DND-41 (cell line): ENCODE measurements around the gene NPPB.
A peak's percentile ranks its signal among the peaks of the same experiment; 100 is the strongest.
"Not testable (repeated sequence)": the region's sequence is repeated elsewhere in the genome, so short reads cannot be mapped to it uniquely, and the experiment has no call there.

Experiments used
- ATAC-seq: fragments of 200-7000 bp; cut with Tn5 transposase; 3 replicates; pipeline ENCODE4 v1.9.1; 2021; ENCODE audit warnings: low read depth; ENCODE audit not compliant: insufficient read depth
- DNase-seq: peaks from one replicate; pipeline ENCODE4 v3.0.0-alpha.2; 2020
- H2AFZ ChIP-seq: 2 replicates; pipeline ENCODE4 v1.6.0; 2012; ENCODE audit warnings: low read depth, low read length
- H3K27ac ChIP-seq: 2 replicates; pipeline ENCODE4 v1.5.1; 2012; ENCODE audit warnings: low read length, inconsistent platforms
- H3K27me3 ChIP-seq: fragments of 200-600 bp; sonication (generic); 2 replicates; pipeline ENCODE4 v1.6.0; 2012; ENCODE audit warnings: low read length, mild to moderate bottlenecking, inconsistent platforms; ENCODE audit not compliant: insufficient read depth, poor library complexity
- H3K36me3 ChIP-seq: 2 replicates; pipeline ENCODE4 v1.5.1; 2012; ENCODE audit warnings: low read length, inconsistent platforms; ENCODE audit not compliant: insufficient read depth
- H3K4me1 ChIP-seq: 2 replicates; pipeline ENCODE4 v1.5.1; 2012; ENCODE audit warnings: mild to moderate bottlenecking, low read length; ENCODE audit not compliant: insufficient read depth
- H3K4me2 ChIP-seq: 2 replicates; pipeline ENCODE4 v1.6.0; 2012; ENCODE audit warnings: mild to moderate bottlenecking, moderate library complexity, low read length, inconsistent platforms; ENCODE audit not compliant: insufficient read depth
- H3K4me3 ChIP-seq, 2 experiments: fragments of 200-600 bp in 1 of 2; shearing (Covaris generic) in 1 of 2; 2 replicates each; pipeline ENCODE4 v1.5.1; 2012 to 2016; ENCODE audit warnings: inconsistent platforms in 2 of 2, low read length in 2 of 2, mild to moderate bottlenecking in 2 of 2, low read depth in 1 of 2, moderate library complexity in 1 of 2
- H3K79me2 ChIP-seq: 2 replicates; pipeline ENCODE4 v1.6.0; 2012; ENCODE audit warnings: low read length, inconsistent platforms; ENCODE audit not compliant: insufficient read depth
- H3K9ac ChIP-seq: 2 replicates; pipeline ENCODE4 v1.6.0; 2012; ENCODE audit warnings: low read depth, mild to moderate bottlenecking, inconsistent platforms, low read length, moderate library complexity
- H3K9me3 ChIP-seq: 2 replicates; pipeline ENCODE4 v1.5.1; 2012; ENCODE audit warnings: low read length, moderate library complexity, mild to moderate bottlenecking, inconsistent platforms; ENCODE audit not compliant: insufficient read depth, severe bottlenecking
- H4K20me1 ChIP-seq: 2 replicates; pipeline ENCODE4 v1.6.0; 2012; ENCODE audit warnings: low read length; ENCODE audit not compliant: insufficient read depth
- CTCF ChIP-seq: IDR thresholded peaks from 2 replicates; pipeline ENCODE4 v1.5.1; 2012; ENCODE audit warnings: borderline replicate concordance, low read length, moderate library complexity, mild to moderate bottlenecking; ENCODE audit not compliant: poor library complexity, severe bottlenecking; ENCODE audit errors: extremely low read depth
- EZH2 ChIP-seq: IDR thresholded peaks from 3 replicates; pipeline ENCODE4 v1.6.1; 2012; ENCODE audit warnings: borderline replicate concordance, low read depth, mild to moderate bottlenecking, moderate library complexity, low read length, inconsistent platforms; ENCODE audit not compliant: severe bottlenecking

Gene NPPB

DNA sequence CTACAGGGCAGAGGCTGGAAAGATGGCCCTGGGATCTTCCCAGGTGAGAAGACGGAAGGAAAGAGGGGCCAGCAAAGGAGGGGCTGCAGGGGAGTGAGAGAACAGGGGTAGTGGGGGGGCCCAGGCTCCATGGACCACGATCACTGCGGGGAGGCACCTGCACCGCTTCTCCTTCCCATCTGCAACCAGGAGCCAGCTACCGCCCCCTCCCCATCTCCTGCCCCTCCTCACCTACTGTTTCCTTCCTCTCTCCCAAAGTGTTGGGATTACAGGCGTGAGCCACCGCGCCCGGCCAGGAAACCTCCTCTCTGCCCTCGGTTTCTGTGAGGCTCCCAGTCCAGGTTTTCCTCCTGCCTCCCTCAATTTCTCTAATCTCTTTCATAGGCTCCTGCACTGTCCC, 48.1 kb upstream of the NPPB start:
- H3K4me3 ChIP-seq, result no peak overlapping the region
- peaks cover 36% of the 10 kb centered on the region for H3K4me1 ChIP-seq
- H3K4me2 ChIP-seq, result no peak overlapping the region
- no peaks in the 10 kb centered on the region for H3K9me3 ChIP-seq
- no peaks in the 10 kb centered on the region for H3K79me2 ChIP-seq
- DNase-seq (no peak), ATAC-seq (no peak)
- H4K20me1 ChIP-seq, result 0 out of 2 replicates have a peak, but pooled peaks cover 4% of the 10 kb centered on the region
- H2AFZ ChIP-seq, result no peak overlapping the region
- TF ChIP-seq CTCF (no peak), EZH2 (no peak)
- no peak overlapping the region; the same call in 1 of the 2 replicates for H3K9ac ChIP-seq
- H3K36me3 ChIP-seq, result no peaks in the 10 kb centered on the region
- H3K27ac ChIP-seq, result no peak overlapping the region
- no peaks in the 10 kb centered on the region for H3K27me3 ChIP-seq

DNA sequence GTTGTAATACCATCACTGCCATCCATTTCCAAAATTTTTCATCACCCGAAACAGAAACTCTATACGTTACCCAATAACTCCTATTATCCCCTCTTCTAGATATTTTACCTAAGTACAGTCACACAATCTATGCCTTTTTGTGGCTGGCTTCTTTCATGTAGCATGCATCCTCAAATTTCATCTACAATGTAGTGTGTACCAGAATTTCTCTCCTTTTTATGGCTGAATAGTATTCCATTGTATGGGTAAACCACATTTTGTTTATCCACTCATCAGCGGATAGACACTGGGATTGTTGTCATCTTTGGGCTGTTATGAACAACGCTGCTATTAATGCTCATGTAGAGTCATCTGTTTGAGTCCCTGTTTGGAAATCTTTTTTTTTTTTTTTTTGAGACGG, 46.2 kb upstream of the NPPB start:
- no peak overlapping the region for H2AFZ ChIP-seq
- no peak for DNase-seq

DNA sequence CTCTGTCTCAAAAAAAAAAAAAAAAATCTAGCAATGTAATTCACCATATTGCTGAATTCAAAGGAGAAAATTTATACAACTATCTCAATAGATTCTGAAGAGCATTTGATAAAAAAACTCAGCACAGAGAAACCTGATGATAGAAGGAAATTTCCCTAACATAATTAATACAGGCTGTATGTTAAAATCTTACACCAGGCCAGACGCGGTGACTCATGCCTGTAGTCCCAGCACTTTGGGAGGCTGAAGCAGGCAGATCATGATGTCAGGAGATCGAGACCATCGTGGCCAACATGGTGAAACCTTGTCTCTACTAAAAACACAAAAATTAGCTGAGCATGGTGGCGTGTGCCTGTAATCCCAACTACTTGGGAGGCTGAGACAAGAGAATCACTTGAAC, 45.4 kb upstream of the NPPB start:
- not testable (repeated sequence) for H4K20me1 ChIP-seq, H3K9me3 ChIP-seq, H3K4me3 ChIP-seq, H3K36me3 ChIP-seq, H3K4me2 ChIP-seq, H3K79me2 ChIP-seq, H3K27ac ChIP-seq, ATAC-seq, H2AFZ ChIP-seq, DNase-seq, H3K9ac ChIP-seq, H3K27me3 ChIP-seq
- H3K4me1 ChIP-seq, result peaks cover 27% of the 10 kb centered on the region

More for the DNA sequence above, 46.2 kb upstream of the NPPB start:
- peak overlapping the region; percentile 23; the same call in 1 of the 2 replicates for H3K4me2 ChIP-seq
- ATAC-seq, result no peak
- peaks cover 34% of the 10 kb centered on the region for H3K4me1 ChIP-seq
- H3K9ac ChIP-seq, result no peak overlapping the region
- H3K4me3 ChIP-seq, result no peak overlapping the region
- H3K36me3 ChIP-seq, result no peaks in the 10 kb centered on the region
- no peak overlapping the region for H3K27ac ChIP-seq
- H3K27me3 ChIP-seq, result no peaks in the 10 kb centered on the region
- no peaks in the 10 kb centered on the region for H3K79me2 ChIP-seq
- TF ChIP-seq EZH2 (no peak), CTCF (no peak)
- no peaks in the 10 kb centered on the region for H3K9me3 ChIP-seq
- 0 out of 2 replicates have a peak, but pooled peaks cover 4% of the 10 kb centered on the region for H4K20me1 ChIP-seq

DNA sequence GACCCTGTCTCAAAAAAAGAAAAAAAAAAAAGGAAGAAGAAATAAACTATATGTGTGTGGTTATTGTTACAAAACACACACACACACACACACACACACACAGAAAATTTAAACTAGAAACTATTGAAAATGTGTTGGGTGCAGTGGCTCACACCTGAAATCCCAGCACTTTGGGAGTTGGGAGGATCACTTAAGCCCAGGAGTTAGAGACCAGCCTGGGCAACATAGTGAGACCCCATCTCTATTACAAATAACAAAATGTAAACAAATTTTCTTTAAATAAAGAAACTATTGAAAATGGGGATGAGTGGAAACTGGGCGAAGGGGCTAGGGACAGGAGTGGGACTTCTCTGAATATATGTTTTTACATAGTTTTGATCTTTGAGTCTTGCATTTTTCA, 44.5 kb upstream of the NPPB start:
- Histone ChIP-seq H3K9ac (no peak overlapping the region), H3K4me1 (peaks cover 18% of the 10 kb centered on the region), H4K20me1 (peaks cover 7% of the 10 kb centered on the region; the same call in 1 of the 2 replicates), H3K9me3 (no peaks in the 10 kb centered on the region), H2AFZ (no peak overlapping the region), H3K4me3 (no peak overlapping the region), H3K27ac (no peak overlapping the region), H3K79me2 (no peaks in the 10 kb centered on the region), H3K27me3 (no peaks in the 10 kb centered on the region), H3K36me3 (no peaks in the 10 kb centered on the region), H3K4me2 (no peak overlapping the region)
- TF ChIP-seq CTCF, result no peak
- TF ChIP-seq EZH2, result no peak
- ATAC-seq (no peak), DNase-seq (no peak)

DNA sequence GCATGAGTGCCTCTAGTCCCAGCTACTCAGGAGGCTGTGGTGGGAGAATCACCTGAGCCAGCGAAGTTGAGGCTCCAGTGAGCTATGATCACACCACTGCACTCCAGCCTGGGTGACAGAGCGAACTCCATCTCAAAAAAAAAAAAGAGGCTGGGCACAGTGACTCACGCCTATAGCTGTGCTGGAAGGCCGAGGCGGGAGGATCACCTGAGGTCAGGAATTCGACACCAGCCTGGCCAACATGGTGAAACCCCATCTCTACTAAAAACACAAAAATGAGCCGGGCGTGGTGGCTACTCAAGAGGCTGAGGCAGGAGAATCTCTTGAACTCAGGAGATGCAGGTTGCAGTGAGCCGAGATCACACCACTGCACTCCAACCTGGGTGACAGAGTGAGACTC, 42.7 kb upstream of the NPPB start:
- H3K4me2 ChIP-seq, result not testable (repeated sequence)

More for the DNA sequence above, 42.7 kb upstream of the NPPB start:
- not testable (repeated sequence) for DNase-seq, H3K9me3 ChIP-seq, ATAC-seq, H3K27ac ChIP-seq, H3K9ac ChIP-seq, H3K27me3 ChIP-seq, H3K36me3 ChIP-seq, H4K20me1 ChIP-seq, H3K79me2 ChIP-seq, H2AFZ ChIP-seq, H3K4me3 ChIP-seq
- H3K4me1 ChIP-seq, result peaks cover 12% of the 10 kb centered on the region
